GM12878 (cell line): Measurements from ENCODE around the gene UBE2F.

Experiments
- IRF4 ChIP-seq: IDR thresholded peaks from 2 replicates; pipeline ENCODE4 v1.6.1; 2011; ENCODE audit warnings: low read depth, low read length
- SP1 ChIP-seq: IDR thresholded peaks from one replicate; pipeline ENCODE4 v1.6.1; 2011; ENCODE audit warnings: low read depth, low read length
- TF ChIP-seq, protein P1 (sequence below), 3 experiments: IDR thresholded peaks in 2 of 3; conservative IDR thresholded peaks in 1 of 3; 2 replicates each; pipeline ENCODE4 v1.5.1; 2011; ENCODE audit warnings: low read depth in 3 of 3, low read length in 3 of 3, mild to moderate bottlenecking in 3 of 3, control low read depth in 2 of 3, moderate library complexity in 2 of 3, inconsistent platforms in 1 of 3, mixed read lengths in 1 of 3; ENCODE audit not compliant: control insufficient read depth in 2 of 3, insufficient read depth in 1 of 3; ENCODE audit errors: extremely low read depth in 1 of 3

GRCh38 chr2:237971661-237972060 is 4.8 kb downstream of the UBE2F start:
- TF ChIP-seq SP1 (no peak), IRF4 (no peak)
- TF ChIP-seq, protein P1, sequence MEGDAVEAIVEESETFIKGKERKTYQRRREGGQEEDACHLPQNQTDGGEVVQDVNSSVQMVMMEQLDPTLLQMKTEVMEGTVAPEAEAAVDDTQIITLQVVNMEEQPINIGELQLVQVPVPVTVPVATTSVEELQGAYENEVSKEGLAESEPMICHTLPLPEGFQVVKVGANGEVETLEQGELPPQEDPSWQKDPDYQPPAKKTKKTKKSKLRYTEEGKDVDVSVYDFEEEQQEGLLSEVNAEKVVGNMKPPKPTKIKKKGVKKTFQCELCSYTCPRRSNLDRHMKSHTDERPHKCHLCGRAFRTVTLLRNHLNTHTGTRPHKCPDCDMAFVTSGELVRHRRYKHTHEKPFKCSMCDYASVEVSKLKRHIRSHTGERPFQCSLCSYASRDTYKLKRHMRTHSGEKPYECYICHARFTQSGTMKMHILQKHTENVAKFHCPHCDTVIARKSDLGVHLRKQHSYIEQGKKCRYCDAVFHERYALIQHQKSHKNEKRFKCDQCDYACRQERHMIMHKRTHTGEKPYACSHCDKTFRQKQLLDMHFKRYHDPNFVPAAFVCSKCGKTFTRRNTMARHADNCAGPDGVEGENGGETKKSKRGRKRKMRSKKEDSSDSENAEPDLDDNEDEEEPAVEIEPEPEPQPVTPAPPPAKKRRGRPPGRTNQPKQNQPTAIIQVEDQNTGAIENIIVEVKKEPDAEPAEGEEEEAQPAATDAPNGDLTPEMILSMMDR (IDR thresholded peaks at IDR 0.05 in 2 of 3, conservative IDR thresholded peaks at IDR 0.05 in 1 of 3; ENCODE audit: control insufficient read depth in 2 of 3, extremely low read depth in 1 of 3, insufficient read depth in 1 of 3, low read depth in 3 of 3, low read length in 3 of 3), result no peak
